ENCODE measurements around the gene GUCY1B1. TPM values are rescaled to one million over a fixed set of nuclear protein-coding genes. Genes with fewer than 3 reads are reported as not detected.

GUCY1B1 gene
- total RNA-seq, 1 experiment from 2014 or later: 0.50 TPM

DNA sequence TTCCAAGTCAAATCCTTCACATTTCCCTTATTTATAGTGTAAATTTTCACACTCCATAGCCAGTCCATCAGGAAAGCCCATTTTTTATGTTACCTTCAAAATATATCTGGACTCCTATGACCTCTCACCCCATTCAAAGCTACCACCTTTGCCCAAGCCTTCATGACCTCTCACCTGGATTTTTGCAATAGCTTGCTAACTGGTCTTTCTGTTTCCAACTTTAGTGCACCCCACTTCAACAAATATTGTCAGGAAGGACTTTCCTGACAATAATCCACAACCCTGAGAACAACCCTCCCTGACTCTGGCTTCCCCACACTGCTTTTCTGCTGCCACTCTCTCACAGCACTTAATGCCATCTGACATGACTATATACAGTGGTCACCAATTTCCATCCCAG, 73.8 kb downstream of the GUCY1B1 start:
- no peak overlapping the region for H2BK120ac ChIP-seq (ENCODE audit: low read depth, low read length, poor library complexity, severe bottlenecking)
- no peak overlapping the region for H2AFZ ChIP-seq (ENCODE audit: low read length)
- no peak overlapping the region for H4K8ac ChIP-seq (replicated peaks; ENCODE audit: insufficient read length, low read depth, low read length)
- no peak overlapping the region for H3K27ac ChIP-seq (ENCODE audit: insufficient read length, low read depth, low read length)
- H3K9me3 ChIP-seq (ENCODE audit: control insufficient read depth, low read depth, low read length): no peaks in the 10 kb centered on the region
- H2BK15ac ChIP-seq (ENCODE audit: low read depth, low read length): no peak overlapping the region
- H3K14ac ChIP-seq (ENCODE audit: insufficient read depth, low read length): no peak overlapping the region
- H3K9ac ChIP-seq (ENCODE audit: extremely low read depth, insufficient read length, low read length): no peak overlapping the region
- no peak for DNase-seq
- Mint-ChIP-seq H3K27ac (no peak overlapping the region), H3K36me3 (ENCODE audit: insufficient read depth in 1 of 3, low read depth in 3 of 3) (0 out of 7 replicates have a peak, but pooled peaks cover 0 to 2% (median 0%) of the 10 kb centered on the region in 3 experiments), H3K9me3 (peaks cover 0 to 2% of the 10 kb centered on the region in 2 experiments; a peak in 2 of 5 replicates), H3K27me3 (ENCODE audit: low read depth) (no peaks in the 10 kb centered on the region), H3K4me3 (no peak overlapping the region), H3K4me1 (no peaks in the 10 kb centered on the region)
- H2BK20ac ChIP-seq (ENCODE audit: low read depth, low read length, poor library complexity, severe bottlenecking): no peak overlapping the region
- no peaks in the 10 kb centered on the region for H3K23me2 ChIP-seq (ENCODE audit: insufficient read length, low read depth, low read length, poor library complexity, severe bottlenecking)
- H3K79me1 ChIP-seq (ENCODE audit: insufficient read depth, low read depth, low read length, poor library complexity, severe bottlenecking): no peaks in the 10 kb centered on the region
- no peak overlapping the region for H3K23ac ChIP-seq (ENCODE audit: insufficient read length, low read depth, low read length)
- H3K79me2 ChIP-seq (ENCODE audit: insufficient read depth, low read length): no peaks in the 10 kb centered on the region
- TF ChIP-seq, protein P1, sequence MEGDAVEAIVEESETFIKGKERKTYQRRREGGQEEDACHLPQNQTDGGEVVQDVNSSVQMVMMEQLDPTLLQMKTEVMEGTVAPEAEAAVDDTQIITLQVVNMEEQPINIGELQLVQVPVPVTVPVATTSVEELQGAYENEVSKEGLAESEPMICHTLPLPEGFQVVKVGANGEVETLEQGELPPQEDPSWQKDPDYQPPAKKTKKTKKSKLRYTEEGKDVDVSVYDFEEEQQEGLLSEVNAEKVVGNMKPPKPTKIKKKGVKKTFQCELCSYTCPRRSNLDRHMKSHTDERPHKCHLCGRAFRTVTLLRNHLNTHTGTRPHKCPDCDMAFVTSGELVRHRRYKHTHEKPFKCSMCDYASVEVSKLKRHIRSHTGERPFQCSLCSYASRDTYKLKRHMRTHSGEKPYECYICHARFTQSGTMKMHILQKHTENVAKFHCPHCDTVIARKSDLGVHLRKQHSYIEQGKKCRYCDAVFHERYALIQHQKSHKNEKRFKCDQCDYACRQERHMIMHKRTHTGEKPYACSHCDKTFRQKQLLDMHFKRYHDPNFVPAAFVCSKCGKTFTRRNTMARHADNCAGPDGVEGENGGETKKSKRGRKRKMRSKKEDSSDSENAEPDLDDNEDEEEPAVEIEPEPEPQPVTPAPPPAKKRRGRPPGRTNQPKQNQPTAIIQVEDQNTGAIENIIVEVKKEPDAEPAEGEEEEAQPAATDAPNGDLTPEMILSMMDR (conservative IDR thresholded peaks at IDR 0.05): no peak
- no peak overlapping the region for H2BK5ac ChIP-seq (ENCODE audit: insufficient read length, low read length)
- H4K5ac ChIP-seq (ENCODE audit: insufficient read length, low read depth, low read length): no peak overlapping the region
- H4K20me1 ChIP-seq (ENCODE audit: control insufficient read depth, insufficient read depth, insufficient read length): no peaks in the 10 kb centered on the region
- no peak overlapping the region for H3K4me2 ChIP-seq (ENCODE audit: insufficient read depth, insufficient read length, low read length)
- H3K4me1 ChIP-seq (ENCODE audit: insufficient read depth, low read length): no peaks in the 10 kb centered on the region
- no peak overlapping the region for H2AK5ac ChIP-seq (ENCODE audit: insufficient read length, low read length)
- H3K56ac ChIP-seq (ENCODE audit: insufficient read length, low read depth, low read length): no peak overlapping the region
- H3K18ac ChIP-seq (ENCODE audit: insufficient read length, low read depth, low read length): no peak overlapping the region
- H3K4ac ChIP-seq (ENCODE audit: low read depth, low read length): no peak overlapping the region
- H4K91ac ChIP-seq (ENCODE audit: insufficient read length, low read depth, low read length): no peak overlapping the region
- no peak overlapping the region for H2BK12ac ChIP-seq (ENCODE audit: insufficient read length, low read depth, low read length)
- H3K27me3 ChIP-seq (ENCODE audit: insufficient read depth, low read length): no peaks in the 10 kb centered on the region
- no peak overlapping the region for H3T11ph ChIP-seq (ENCODE audit: low read length)

All from H9 (cell line).